ENCODE results near the gene APOM. TPM values are rescaled to one million over a fixed set of nuclear protein-coding genes. Genes with fewer than 3 reads are reported as not detected.

APOM gene
- total and polyA plus RNA-seq, 7 donors: 2.3 to 7.2 (median 3.6) TPM; not detected in 1

- WGBS, 2 donors: 80 to 84% methylated on average over 10 of the region's 10 CpGs
These were observed 16.2 kb upstream of the APOM start for GRCh38 chr6:31639449-31639861.

GRCh38 chr6:31640612-31641011 is 15.1 kb upstream of the APOM start:
- no peak for TF ChIP-seq POLR2A (IDR thresholded peaks at IDR 0.05)
- H3K27ac ChIP-seq: no peak overlapping the region
- no peak overlapping the region for H3K4me3 ChIP-seq
- H3K36me3 ChIP-seq: peaks cover 68 to 96% (median 89%) of the 10 kb centered on the region in 4 donors
- intact Hi-C loops (cut with DNase I): no loop called here
- no peak for DNase-seq
- H3K27me3 ChIP-seq: no peaks in the 10 kb centered on the region
- H3K4me1 ChIP-seq: no peaks in the 10 kb centered on the region
- 94 to 95% methylated on average over 6 of the region's 6 CpGs for WGBS, 2 donors
- H3K9me3 ChIP-seq: no peaks in the 10 kb centered on the region

More at GRCh38 chr6:31639449-31639861, 16.2 kb upstream of the APOM start:
- Histone ChIP-seq H3K27ac (no peak overlapping the region), H3K9me3 (no peaks in the 10 kb centered on the region), H3K36me3 (peaks cover 69 to 96% (median 89%) of the 10 kb centered on the region in 4 donors), H3K4me1 (no peaks in the 10 kb centered on the region), H3K4me3 (no peak overlapping the region), H3K27me3 (no peaks in the 10 kb centered on the region)
- intact Hi-C loops (cut with DNase I): no loop called here
- DNase-seq: no peak
- TF ChIP-seq POLR2AphosphoS5 (IDR thresholded peaks at IDR 0.05) (no peak), POLR2A (IDR thresholded peaks at IDR 0.05) (no peak), EP300 (IDR thresholded peaks at IDR 0.05) (no peak)
- TF ChIP-seq, protein P1, sequence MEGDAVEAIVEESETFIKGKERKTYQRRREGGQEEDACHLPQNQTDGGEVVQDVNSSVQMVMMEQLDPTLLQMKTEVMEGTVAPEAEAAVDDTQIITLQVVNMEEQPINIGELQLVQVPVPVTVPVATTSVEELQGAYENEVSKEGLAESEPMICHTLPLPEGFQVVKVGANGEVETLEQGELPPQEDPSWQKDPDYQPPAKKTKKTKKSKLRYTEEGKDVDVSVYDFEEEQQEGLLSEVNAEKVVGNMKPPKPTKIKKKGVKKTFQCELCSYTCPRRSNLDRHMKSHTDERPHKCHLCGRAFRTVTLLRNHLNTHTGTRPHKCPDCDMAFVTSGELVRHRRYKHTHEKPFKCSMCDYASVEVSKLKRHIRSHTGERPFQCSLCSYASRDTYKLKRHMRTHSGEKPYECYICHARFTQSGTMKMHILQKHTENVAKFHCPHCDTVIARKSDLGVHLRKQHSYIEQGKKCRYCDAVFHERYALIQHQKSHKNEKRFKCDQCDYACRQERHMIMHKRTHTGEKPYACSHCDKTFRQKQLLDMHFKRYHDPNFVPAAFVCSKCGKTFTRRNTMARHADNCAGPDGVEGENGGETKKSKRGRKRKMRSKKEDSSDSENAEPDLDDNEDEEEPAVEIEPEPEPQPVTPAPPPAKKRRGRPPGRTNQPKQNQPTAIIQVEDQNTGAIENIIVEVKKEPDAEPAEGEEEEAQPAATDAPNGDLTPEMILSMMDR (IDR thresholded peaks at IDR 0.05): no peak

- H3K4me3 ChIP-seq: no peak overlapping the region
- WGBS, 2 donors: 87 to 89% methylated on average over 4 of the region's 4 CpGs
- intact Hi-C loops (cut with DNase I): no loop called here
- no peaks in the 10 kb centered on the region for H3K9me3 ChIP-seq
- peaks cover 68 to 96% (median 84%) of the 10 kb centered on the region in 4 donors for H3K36me3 ChIP-seq
- no peak overlapping the region for H3K27ac ChIP-seq
- no peaks in the 10 kb centered on the region for H3K27me3 ChIP-seq
- H3K4me1 ChIP-seq: no peaks in the 10 kb centered on the region
- no peak for TF ChIP-seq POLR2A (IDR thresholded peaks at IDR 0.05)
- TF ChIP-seq, protein P1 (IDR thresholded peaks at IDR 0.05): no peak
- no peak for TF ChIP-seq POLR2AphosphoS5 (IDR thresholded peaks at IDR 0.05)
- no peak for TF ChIP-seq EP300 (IDR thresholded peaks at IDR 0.05)
- no peak for DNase-seq
These were observed 14.3 kb upstream of the APOM start for GRCh38 chr6:31641370-31641769.

DNA sequence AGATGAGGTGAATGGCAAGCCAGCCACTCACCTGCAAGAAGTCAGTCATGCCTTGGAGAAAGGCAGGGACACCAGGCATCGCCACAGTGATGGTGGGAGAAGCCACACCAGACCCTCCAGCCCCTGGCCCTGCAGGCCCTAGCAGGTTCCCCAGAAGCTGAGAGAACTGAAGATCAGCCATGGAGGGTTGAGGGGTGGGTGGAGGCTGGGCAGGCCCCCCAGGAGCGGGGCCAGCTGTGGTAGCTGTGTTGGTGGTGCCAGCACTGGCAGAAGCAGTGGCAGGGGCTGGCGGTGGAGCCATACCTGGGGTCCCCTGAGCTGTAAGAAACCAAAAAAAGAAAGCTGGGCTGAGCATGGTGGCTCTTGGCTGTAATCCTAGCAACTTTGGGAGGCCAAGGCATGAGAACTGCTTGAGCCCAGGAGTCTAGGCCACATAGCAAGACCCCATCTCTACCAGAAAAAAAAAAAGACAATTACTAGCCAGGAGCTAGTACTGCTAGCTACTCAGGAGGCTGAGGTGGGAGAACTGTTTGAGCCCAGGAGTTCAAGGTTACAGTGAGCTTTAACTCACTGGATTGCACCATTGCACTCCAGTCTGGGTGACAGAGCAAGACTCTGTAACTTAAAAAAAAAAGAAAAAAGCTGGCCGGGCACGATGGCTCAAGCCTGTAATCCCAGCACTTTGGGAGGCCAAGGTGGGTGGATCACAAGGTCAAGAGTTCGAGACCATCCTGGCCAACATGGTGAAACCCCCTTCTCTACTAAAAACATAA is 12.7 kb upstream of the APOM start:
- no peak for DNase-seq
- Histone ChIP-seq H3K27ac (no peak overlapping the region), H3K27me3 (no peaks in the 10 kb centered on the region), H3K9me3 (no peaks in the 10 kb centered on the region), H3K4me3 (no peak overlapping the region), H3K4me1 (no peaks in the 10 kb centered on the region), H3K36me3 (peaks cover 69 to 96% (median 83%) of the 10 kb centered on the region in 4 donors)
- intact Hi-C loops (cut with DNase I): no loop called here
- TF ChIP-seq POLR2A (IDR thresholded peaks at IDR 0.05) (no peak), POLR2AphosphoS5 (IDR thresholded peaks at IDR 0.05) (no peak), EP300 (IDR thresholded peaks at IDR 0.05) (no peak)
- TF ChIP-seq, protein P1 (IDR thresholded peaks at IDR 0.05): no peak
- WGBS, 2 donors: 89 to 93% methylated on average over 6 of the region's 6 CpGs

GRCh38 chr6:31643818-31644454 is 11.8 kb upstream of the APOM start:
- no peak for DNase-seq
- no peak overlapping the region for H3K4me3 ChIP-seq
- intact Hi-C loops (cut with DNase I): no loop called here
- H3K27ac ChIP-seq: no peak overlapping the region
- no peaks in the 10 kb centered on the region for H3K27me3 ChIP-seq
- WGBS, 2 donors: 91 to 92% methylated on average over 17 of the region's 17 CpGs
- no peaks in the 10 kb centered on the region for H3K9me3 ChIP-seq
- peaks cover 77 to 98% (median 87%) of the 10 kb centered on the region in 4 donors for H3K36me3 ChIP-seq
- TF ChIP-seq POLR2AphosphoS5 (IDR thresholded peaks at IDR 0.05): no peak
- no peak for TF ChIP-seq EP300 (IDR thresholded peaks at IDR 0.05)
- TF ChIP-seq, protein P1 (IDR thresholded peaks at IDR 0.05): no peak
- no peak for TF ChIP-seq POLR2A (IDR thresholded peaks at IDR 0.05)
- no peaks in the 10 kb centered on the region for H3K4me1 ChIP-seq

Measured in sigmoid colon (tissue), 7 donors.